PC-9 (cell line): ENCODE measurements around the gene SYNE1. TPM values are rescaled to one million over a fixed set of nuclear protein-coding genes. Genes with fewer than 3 reads are reported as not detected.

ENCODE experiments used
- BruUV-seq: library from RNA; stranded (reverse); fragments of 400-500 nt; replicated peaks from 2 replicates; lab custom pipeline; 2021; lab: Mats Ljungman, UMichigan
- CTCF ChIA-PET: fragments of 300-600 bp; sonication (Branson Sonifier 250); formaldehyde crosslinking; loops from one replicate; lab custom pipeline; 2022; ENCODE audit warnings: antibody characterized with exemption; lab: Charles Lee
- POLR2A ChIA-PET: fragments of 300-600 bp; sonication (Branson Sonifier 250); formaldehyde crosslinking; loops from one replicate; lab custom pipeline; 2022; ENCODE audit warnings: antibody characterized with exemption; ENCODE audit not compliant: unreplicated experiment; lab: Charles Lee
- DNase-seq, 2 experiments: peaks; one replicate each; pipeline versions ENCODE4 v3.0.0 to v3.0.0-alpha.2; 2015 to 2022; ENCODE audit warnings: mixed read lengths in 1 of 2
- H2AFZ ChIP-seq: fragments of 200-600 bp; sonication (generic); 2 replicates; pipeline ENCODE4 v1.8.1; 2017; ENCODE audit warnings: antibody characterized with exemption
- H3F3A ChIP-seq: fragments of 200-600 bp; sonication (generic); 2 replicates; pipeline ENCODE4 v1.8.1; 2017; ENCODE audit warnings: antibody characterized with exemption, mild to moderate bottlenecking, low read depth; ENCODE audit not compliant: insufficient read depth
- H3K27ac ChIP-seq: fragments of 200-600 bp; sonication (generic); 2 replicates; pipeline ENCODE4 v1.6.1; 2016; ENCODE audit warnings: mixed run types
- H3K27me3 ChIP-seq: fragments of 200-600 bp; sonication (generic); 2 replicates; pipeline ENCODE4 v1.6.1; 2016; ENCODE audit warnings: low read depth, mixed run types; ENCODE audit not compliant: insufficient read depth
- H3K36me3 ChIP-seq: fragments of 200-600 bp; sonication (generic); 2 replicates; pipeline ENCODE4 v1.6.1; 2016; ENCODE audit warnings: low read depth, mixed run types
- H3K4me1 ChIP-seq: fragments of 200-600 bp; sonication (generic); replicated peaks from 2 replicates; pipeline ENCODE4 v1.6.1; 2016; ENCODE audit warnings: mixed run types; ENCODE audit not compliant: insufficient read depth
- H3K4me2 ChIP-seq: fragments of 200-600 bp; sonication (generic); 2 replicates; pipeline ENCODE4 v1.6.1; 2017; ENCODE audit warnings: mixed run types
- H3K4me3 ChIP-seq: fragments of 200-600 bp; sonication (generic); 2 replicates; pipeline ENCODE4 v1.6.1; 2016; ENCODE audit warnings: mixed run types
- H3K79me2 ChIP-seq: fragments of 200-600 bp; sonication (generic); 2 replicates; pipeline ENCODE4 v1.6.1; 2017; ENCODE audit warnings: low read depth, mixed run types
- H3K9me2 ChIP-seq: fragments of 200-600 bp; sonication (generic); 2 replicates; pipeline ENCODE4 v1.8.1; 2017; ENCODE audit warnings: mild to moderate bottlenecking; ENCODE audit not compliant: insufficient read depth
- H3K9me3 ChIP-seq: fragments of 200-600 bp; sonication (generic); 2 replicates; pipeline ENCODE4 v1.8.1; 2016; ENCODE audit warnings: low read depth; ENCODE audit not compliant: insufficient read depth
- H4K20me1 ChIP-seq: fragments of 200-600 bp; sonication (generic); 2 replicates; pipeline ENCODE4 v1.8.1; 2017; ENCODE audit not compliant: insufficient read depth
- CTCF ChIP-seq: fragments of 200-600 bp; sonication (generic); conservative IDR thresholded peaks from 2 replicates; pipeline ENCODE4 v1.6.1; 2017; ENCODE audit warnings: mixed run types, antibody characterized with exemption, mild to moderate bottlenecking, moderate library complexity
- EZH2 ChIP-seq: fragments of 200-600 bp; sonication (generic); IDR thresholded peaks from 2 replicates; pipeline ENCODE4 v1.8.0; 2017; ENCODE audit warnings: antibody characterized with exemption, low read depth
- intact Hi-C: fragments of 100-400 bp; cut with micrococcal nuclease; formaldehyde crosslinking; loops from one replicate; pipeline ENCODE4 v1.10.0; 2022; ENCODE audit not compliant: unreplicated experiment
- total RNA-seq: library from RNA; stranded (reverse); gene quantifications from 2 replicates; pipeline ENCODE4 v1.2.3, GENCODE V29; 2021

Gene SYNE1
- total RNA-seq, 1 experiment from 2014 or later, result 13.4 TPM

- DNase-seq, result no peak
- Histone ChIP-seq H3K27ac (no peak overlapping the region), H4K20me1 (no peaks in the 10 kb centered on the region), H3K4me1 (no peaks in the 10 kb centered on the region), H3K27me3 (no peaks in the 10 kb centered on the region), H3K4me2 (no peak overlapping the region), H3K9me2 (no peaks in the 10 kb centered on the region), H3K4me3 (no peak overlapping the region), H3K9me3 (no peaks in the 10 kb centered on the region), H3K79me2 (no peaks in the 10 kb centered on the region), H2AFZ (no peak overlapping the region), H3F3A (no peaks in the 10 kb centered on the region), H3K36me3 (no peaks in the 10 kb centered on the region)
- intact Hi-C loops, result no loop called here
- TF ChIP-seq CTCF (no peak), EZH2 (no peak)
- BruUV-seq, result no TSS peak
- CTCF ChIA-PET, result no interaction called here
- POLR2A ChIA-PET, result no interaction called here
These were observed 341.8 kb downstream of the SYNE1 start for GRCh38 chr6:152295346-152295745.

- Histone ChIP-seq H3K27ac (no peak overlapping the region), H3K4me1 (no peaks in the 10 kb centered on the region), H4K20me1 (no peaks in the 10 kb centered on the region), H3F3A (no peaks in the 10 kb centered on the region), H2AFZ (no peak overlapping the region), H3K9me3 (no peaks in the 10 kb centered on the region), H3K4me2 (no peak overlapping the region), H3K36me3 (no peaks in the 10 kb centered on the region), H3K79me2 (no peaks in the 10 kb centered on the region), H3K4me3 (no peak overlapping the region), H3K27me3 (no peaks in the 10 kb centered on the region), H3K9me2 (no peaks in the 10 kb centered on the region)
- POLR2A ChIA-PET, result no interaction called here
- no TSS peak for BruUV-seq
- CTCF ChIA-PET, result no interaction called here
- TF ChIP-seq EZH2 (no peak), CTCF (no peak)
- intact Hi-C loops, result no loop called here
- DNase-seq, result no peak
These were observed 343.8 kb downstream of the SYNE1 start for GRCh38 chr6:152293404-152293803.

GRCh38 chr6:152292555-152292954 lies 344.6 kb downstream of the SYNE1 start:
- intact Hi-C loops, result no loop called here
- no peak overlapping the region for H2AFZ ChIP-seq
- DNase-seq, result no peak
- BruUV-seq, result no TSS peak
- POLR2A ChIA-PET, result no interaction called here
- no peak overlapping the region for H3K4me3 ChIP-seq
- no peak overlapping the region for H3K4me2 ChIP-seq
- no peak for TF ChIP-seq CTCF
- no peak for TF ChIP-seq EZH2
- no peaks in the 10 kb centered on the region for H3K79me2 ChIP-seq
- no peaks in the 10 kb centered on the region for H3K9me2 ChIP-seq
- no peak overlapping the region for H3K27ac ChIP-seq
- H3K36me3 ChIP-seq, result no peaks in the 10 kb centered on the region
- H3K4me1 ChIP-seq, result no peaks in the 10 kb centered on the region
- no peaks in the 10 kb centered on the region for H3K9me3 ChIP-seq
- CTCF ChIA-PET, result no interaction called here
- no peaks in the 10 kb centered on the region for H4K20me1 ChIP-seq
- H3K27me3 ChIP-seq, result no peaks in the 10 kb centered on the region
- H3F3A ChIP-seq, result no peaks in the 10 kb centered on the region
